ENCODE results near the gene CAPZA1.

Gene CAPZA1

GRCh38 chr1:112695276-112695675, 75.6 kb downstream of the CAPZA1 start:
- Histone ChIP-seq H3K79me2 (ENCODE audit: insufficient read depth, low read depth) (no peaks in the 10 kb centered on the region), H4K20me1 (ENCODE audit: insufficient read depth) (no peaks in the 10 kb centered on the region), H3K36me3 (ENCODE audit: insufficient read depth) (no peaks in the 10 kb centered on the region), H2AFZ (ENCODE audit: low read depth) (no peak overlapping the region), H3K4me3 (IDR thresholded peaks at IDR 0.05; ENCODE audit: insufficient read depth, low read depth, low read length) (no peak overlapping the region), H3K27ac (no peak overlapping the region), H3K4me1 (ENCODE audit: low read depth, poor library complexity, severe bottlenecking) (peaks cover 26% of the 10 kb centered on the region), H3K9ac (no peak overlapping the region), H3K4me2 (no peak overlapping the region), H3K27me3 (ENCODE audit: insufficient read depth, low read depth) (no peaks in the 10 kb centered on the region)
- no peak for TF ChIP-seq CTCF (conservative IDR thresholded peaks at IDR 0.05; ENCODE audit: low read depth, low read length)

- no peaks in the 10 kb centered on the region for H4K20me1 ChIP-seq (ENCODE audit: insufficient read depth)
- no peak for TF ChIP-seq CTCF (conservative IDR thresholded peaks at IDR 0.05; ENCODE audit: low read depth, low read length)
- no peaks in the 10 kb centered on the region for H3K79me2 ChIP-seq (ENCODE audit: insufficient read depth, low read depth)
- no peak overlapping the region for H3K9ac ChIP-seq
- no peak overlapping the region for H3K4me2 ChIP-seq
- H3K4me3 ChIP-seq (IDR thresholded peaks at IDR 0.05; ENCODE audit: insufficient read depth, low read depth, low read length): no peak overlapping the region
- H3K27me3 ChIP-seq (ENCODE audit: insufficient read depth, low read depth): no peaks in the 10 kb centered on the region
- peaks cover 40% of the 10 kb centered on the region for H3K4me1 ChIP-seq (ENCODE audit: low read depth, poor library complexity, severe bottlenecking)
- H3K36me3 ChIP-seq (ENCODE audit: insufficient read depth): no peaks in the 10 kb centered on the region
- no peak overlapping the region for H3K27ac ChIP-seq
- no peak overlapping the region for H2AFZ ChIP-seq (ENCODE audit: low read depth)
Measured at GRCh38 chr1:112696578-112697314, 77.1 kb downstream of the CAPZA1 start.

- Histone ChIP-seq H3K36me3 (ENCODE audit: insufficient read depth) (no peaks in the 10 kb centered on the region), H3K27me3 (ENCODE audit: insufficient read depth, low read depth) (no peaks in the 10 kb centered on the region), H3K9ac (no peak overlapping the region), H3K4me2 (no peak overlapping the region), H2AFZ (ENCODE audit: low read depth) (no peak overlapping the region), H3K79me2 (ENCODE audit: insufficient read depth, low read depth) (no peaks in the 10 kb centered on the region), H3K4me3 (IDR thresholded peaks at IDR 0.05; ENCODE audit: insufficient read depth, low read depth, low read length) (no peak overlapping the region), H3K4me1 (ENCODE audit: low read depth, poor library complexity, severe bottlenecking) (peaks cover 47% of the 10 kb centered on the region), H3K27ac (no peak overlapping the region), H4K20me1 (ENCODE audit: insufficient read depth) (no peaks in the 10 kb centered on the region)
- TF ChIP-seq CTCF (conservative IDR thresholded peaks at IDR 0.05; ENCODE audit: low read depth, low read length): no peak
Measured at GRCh38 chr1:112697781-112698201, 78.2 kb downstream of the CAPZA1 start.

GRCh38 chr1:112698366-112699310, 79.0 kb downstream of the CAPZA1 start:
- Histone ChIP-seq H3K27me3 (ENCODE audit: insufficient read depth, low read depth) (no peaks in the 10 kb centered on the region), H4K20me1 (ENCODE audit: insufficient read depth) (no peaks in the 10 kb centered on the region), H3K27ac (no peak overlapping the region; the same call in 1 of the 2 replicates), H3K36me3 (ENCODE audit: insufficient read depth) (no peaks in the 10 kb centered on the region), H3K4me3 (IDR thresholded peaks at IDR 0.05; ENCODE audit: insufficient read depth, low read depth, low read length) (no peak overlapping the region), H2AFZ (ENCODE audit: low read depth) (no peak overlapping the region), H3K4me2 (no peak overlapping the region), H3K79me2 (ENCODE audit: insufficient read depth, low read depth) (peaks cover under 1% of the 10 kb centered on the region; the same call in 1 of the 2 replicates), H3K4me1 (ENCODE audit: low read depth, poor library complexity, severe bottlenecking) (peaks cover 48% of the 10 kb centered on the region), H3K9ac (no peak overlapping the region)
- no peak for TF ChIP-seq CTCF (conservative IDR thresholded peaks at IDR 0.05; ENCODE audit: low read depth, low read length)

Measured in KMS-11 (cell line).